GM21825 (cell line): ENCODE data around the gene HRC.

Experiments used
- ATAC-seq: cut with Tn5 transposase; IDR thresholded peaks from one replicate; pipeline ENCODE4 v1.9.1; 2021; ENCODE audit warnings: mild to moderate bottlenecking, moderate library complexity; ENCODE audit not compliant: unreplicated experiment

Gene HRC

DNA sequence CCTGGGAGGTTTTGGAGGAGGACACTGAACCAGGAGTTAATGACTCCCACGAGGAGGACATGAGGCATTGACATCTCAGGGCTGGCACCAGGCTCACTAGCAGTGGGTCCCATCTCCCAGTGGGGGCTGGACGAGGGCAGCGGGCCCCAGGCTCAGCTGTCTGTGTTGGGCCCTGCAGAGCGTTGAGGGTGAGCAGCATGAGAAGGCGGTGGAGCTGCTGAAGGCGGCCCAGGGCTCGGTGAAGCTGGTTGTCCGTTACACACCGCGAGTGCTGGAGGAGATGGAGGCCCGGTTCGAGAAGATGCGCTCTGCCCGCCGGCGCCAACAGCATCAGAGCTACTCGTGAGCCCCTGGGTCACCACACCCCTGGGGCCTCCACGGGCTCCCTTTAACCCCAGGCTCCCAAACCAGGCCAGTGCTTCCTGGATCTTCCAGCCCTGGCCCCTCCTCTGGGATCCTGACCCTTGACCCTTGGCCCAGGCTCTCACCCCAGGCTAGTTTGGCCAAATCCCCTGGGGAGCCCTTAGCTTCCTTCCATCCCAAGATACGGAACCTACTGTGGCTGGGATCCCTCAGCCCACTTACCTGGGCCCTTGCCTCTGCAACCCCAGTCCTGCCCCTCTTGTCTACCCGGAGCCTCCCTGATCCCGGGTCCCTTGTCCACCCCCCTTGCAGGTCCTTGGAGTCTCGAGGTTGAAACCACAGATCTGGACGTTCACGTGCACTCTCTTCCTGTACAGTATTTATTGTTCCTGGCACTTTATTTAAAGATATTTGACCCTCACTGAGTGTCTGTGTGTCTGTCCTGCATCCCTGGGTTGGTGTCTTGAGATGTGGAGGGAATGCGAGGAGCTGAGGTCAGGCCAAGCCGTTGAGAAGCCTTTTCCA, 37.3 kb downstream of the HRC start:
- ATAC-seq, result no peak

DNA sequence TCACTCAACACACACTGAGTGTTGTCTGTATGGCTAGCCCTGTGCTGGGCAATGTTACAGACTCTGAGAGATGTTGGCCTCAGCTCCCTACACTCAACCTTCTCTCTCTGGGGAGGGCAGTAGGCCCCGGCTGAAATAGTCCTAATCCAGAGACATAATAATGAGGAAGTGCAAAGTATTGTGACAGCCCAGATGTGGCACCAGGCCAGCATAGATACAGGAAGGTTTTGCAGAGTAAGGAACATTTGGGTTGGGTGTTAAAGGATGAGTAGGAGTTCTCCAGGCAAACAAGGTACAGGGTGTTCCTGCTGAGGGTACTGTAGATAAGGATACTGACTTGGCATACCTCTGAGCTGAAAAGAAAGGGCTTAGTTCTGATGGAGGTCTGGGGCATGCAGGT, 38.7 kb downstream of the HRC start:
- no peak for ATAC-seq

DNA sequence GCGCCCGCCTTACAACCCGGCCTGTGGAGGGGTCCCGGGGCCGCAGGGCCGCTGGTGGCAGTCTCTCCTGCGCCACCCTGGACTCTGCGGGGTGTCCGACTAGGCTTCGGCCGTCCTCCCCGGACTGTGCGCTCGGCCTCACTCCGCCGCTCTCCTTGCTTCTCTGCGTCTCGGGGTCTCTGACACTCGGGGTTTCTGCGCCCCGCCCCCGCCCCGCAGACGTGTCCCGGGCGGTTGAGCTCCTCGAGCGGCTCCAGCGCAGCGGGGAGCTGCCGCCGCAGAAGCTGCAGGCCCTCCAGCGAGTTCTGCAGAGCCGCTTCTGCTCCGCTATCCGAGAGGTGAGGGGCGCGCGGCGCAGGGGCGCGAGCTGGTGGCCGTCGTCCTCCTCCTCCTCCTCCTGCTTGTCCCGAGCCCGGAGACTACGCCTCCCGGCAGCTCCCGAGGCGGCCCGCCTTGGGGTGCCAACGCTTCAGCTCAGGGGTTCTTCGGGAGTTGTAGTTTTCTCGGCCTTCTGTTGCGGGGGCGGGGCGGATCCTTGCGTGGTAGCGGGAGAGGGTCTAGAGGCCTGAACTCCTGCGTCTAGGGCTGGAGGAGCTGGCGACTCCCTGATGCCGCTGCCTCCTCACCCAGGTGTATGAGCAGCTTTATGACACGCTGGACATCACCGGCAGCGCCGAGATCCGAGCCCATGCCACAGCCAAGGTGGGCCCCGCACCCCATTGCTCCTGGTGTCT, 40.4 kb downstream of the HRC start:
- ATAC-seq, result no peak

DNA sequence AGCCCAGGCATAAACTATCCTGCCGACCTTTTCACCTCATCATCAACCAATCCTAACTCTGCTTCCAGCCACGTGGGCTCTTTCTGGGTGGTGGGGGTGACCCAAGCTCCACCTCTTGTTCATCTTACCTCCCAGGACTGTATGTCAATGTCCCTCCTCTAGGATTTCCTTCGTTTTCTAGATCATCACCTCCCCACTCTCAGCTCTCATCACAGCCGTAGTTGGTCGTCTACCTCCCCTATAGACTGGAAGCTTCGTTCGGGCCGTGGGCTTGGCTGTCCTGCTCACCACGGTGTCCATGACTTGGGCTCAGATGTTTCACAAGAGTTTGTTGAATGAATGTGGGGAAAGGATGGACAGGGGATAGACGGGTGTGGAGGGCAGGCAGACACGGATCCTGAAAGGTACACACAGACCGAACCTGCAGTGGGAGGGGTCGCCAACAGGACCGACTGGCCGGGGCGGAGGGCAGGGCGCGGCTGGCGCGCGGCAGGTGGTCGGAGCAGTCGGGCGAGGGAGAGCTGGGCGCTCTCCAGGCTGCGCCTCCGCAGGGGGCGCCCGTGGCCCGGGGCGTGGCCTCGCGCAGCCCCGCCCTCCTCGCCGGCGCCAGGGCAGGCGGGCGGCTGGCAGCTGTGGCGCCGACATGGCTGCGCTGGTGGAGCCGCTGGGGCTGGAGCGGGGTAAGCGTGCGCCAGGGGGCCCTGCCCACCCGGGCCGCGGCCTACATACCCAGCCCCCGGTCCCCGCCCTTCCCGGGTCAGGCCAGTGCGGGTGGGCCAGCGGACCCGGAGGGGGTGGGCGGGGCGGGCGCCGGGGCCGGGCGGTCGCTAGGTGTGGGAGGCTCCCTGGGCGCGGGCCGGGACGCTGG, 41.2 kb downstream of the HRC start, which contains the start of gene LIN7B:
TSS of gene LIN7B (plus strand) at position 609 of the 868 bp plus-strand sequence. CDS start at position 644, 35 bp downstream.
- ATAC-seq, result peak; percentile 44

DNA sequence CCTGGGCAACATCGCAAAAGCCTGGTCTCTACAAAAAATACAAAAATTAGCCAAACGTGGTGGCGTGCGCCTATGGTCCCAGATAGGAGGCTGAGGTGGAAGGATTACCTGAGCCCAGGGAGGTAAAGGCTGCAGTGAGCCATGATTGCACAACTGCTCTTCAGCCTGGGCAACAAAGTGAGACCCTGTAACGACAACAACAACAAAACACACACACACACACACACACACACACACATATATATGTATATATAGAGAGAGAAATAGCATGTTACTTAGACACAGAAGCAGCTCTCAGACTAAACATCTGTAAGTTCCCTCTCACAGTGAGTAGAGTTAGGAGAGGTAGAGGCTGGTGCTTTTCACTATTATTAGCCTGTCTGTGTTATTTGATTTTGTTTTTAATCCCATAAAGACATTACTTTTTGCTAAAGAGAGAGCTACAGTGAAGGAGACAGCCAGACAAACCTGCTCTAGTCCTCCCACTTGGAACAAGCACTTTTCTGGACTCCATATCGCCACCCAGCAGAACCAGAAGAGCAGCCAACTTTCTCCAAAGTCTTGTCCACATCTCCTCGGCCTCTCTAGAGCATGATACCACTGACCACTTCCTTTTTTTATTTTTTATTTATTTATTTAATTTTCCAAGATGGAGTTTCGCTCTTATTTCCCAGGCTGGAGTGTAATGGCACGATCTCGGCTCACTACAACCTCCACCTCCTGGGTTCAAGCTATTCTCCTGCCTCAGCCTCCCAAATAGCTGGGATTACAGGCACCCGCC, 43.8 kb downstream of the HRC start:
- no peak for ATAC-seq

DNA sequence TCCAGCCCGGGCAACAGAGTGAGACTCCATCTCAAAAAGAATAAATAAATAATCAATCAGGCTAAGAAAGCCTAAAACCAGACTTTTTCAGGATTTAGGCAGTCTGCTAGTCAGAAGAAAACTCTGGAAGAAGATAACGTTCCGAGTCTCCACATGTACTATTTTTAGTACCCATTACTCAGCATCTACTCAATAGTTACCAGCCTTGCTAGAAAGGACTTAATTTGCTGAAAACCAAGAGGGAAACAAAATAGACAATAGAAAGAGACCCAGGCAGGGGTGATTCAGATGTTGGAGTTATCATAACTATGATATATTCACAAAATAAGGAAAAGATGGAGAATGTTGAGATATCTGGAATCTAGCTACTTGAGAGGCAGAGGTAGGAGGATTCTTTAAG, 44.6 kb downstream of the HRC start:
- no peak for ATAC-seq

DNA sequence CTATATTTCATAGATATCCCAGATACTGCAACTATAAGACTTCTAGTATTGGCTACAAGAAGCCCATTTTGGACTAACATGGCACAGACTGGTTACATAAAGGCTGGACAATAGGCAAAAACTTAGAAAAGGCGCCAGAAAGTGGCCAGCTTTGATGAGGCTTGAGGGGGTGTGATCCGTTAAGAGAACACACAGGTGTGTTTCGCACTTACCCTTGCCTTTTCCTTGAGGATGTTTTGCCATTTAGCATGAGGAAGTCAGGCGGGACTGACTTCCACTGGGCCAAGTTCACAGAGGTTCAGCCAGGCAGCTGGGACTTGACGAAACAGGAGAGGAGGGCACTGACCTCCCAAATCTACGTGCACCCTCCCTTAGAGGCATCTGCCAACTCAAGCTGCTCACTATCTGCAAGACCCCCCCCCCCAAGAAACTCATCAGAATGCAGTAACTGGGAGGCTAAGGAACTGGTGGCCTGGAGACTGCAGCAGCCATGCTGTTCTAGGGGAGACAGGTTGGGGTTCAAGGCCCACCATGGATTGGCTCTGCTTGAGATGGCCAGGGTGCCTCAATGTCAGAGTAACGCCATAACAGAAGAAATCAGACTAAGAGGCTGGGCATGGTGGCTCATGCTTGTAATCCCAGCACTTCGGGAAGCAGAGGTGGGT, 45.5 kb downstream of the HRC start:
- no peak for ATAC-seq

DNA sequence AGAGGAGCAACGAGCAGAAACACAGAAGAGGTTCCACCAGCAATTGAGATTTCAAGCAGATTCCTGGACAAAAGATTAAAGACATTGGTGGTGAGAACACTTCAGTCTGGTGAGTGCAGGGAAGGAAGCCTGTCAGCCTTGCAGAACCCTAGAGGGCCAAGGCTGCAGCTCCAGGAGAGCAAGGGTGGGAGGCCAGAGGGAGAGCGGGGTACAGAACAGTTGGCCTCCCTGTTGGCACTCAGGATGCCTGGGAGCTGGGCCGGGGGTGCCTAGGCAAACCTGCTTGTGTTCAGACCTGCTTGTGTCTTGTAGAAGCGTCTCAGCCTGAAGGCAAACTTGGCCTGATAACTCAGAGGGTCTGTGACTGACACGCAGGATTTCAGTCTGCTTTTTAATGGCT, 46.1 kb downstream of the HRC start:
- no peak for ATAC-seq

DNA sequence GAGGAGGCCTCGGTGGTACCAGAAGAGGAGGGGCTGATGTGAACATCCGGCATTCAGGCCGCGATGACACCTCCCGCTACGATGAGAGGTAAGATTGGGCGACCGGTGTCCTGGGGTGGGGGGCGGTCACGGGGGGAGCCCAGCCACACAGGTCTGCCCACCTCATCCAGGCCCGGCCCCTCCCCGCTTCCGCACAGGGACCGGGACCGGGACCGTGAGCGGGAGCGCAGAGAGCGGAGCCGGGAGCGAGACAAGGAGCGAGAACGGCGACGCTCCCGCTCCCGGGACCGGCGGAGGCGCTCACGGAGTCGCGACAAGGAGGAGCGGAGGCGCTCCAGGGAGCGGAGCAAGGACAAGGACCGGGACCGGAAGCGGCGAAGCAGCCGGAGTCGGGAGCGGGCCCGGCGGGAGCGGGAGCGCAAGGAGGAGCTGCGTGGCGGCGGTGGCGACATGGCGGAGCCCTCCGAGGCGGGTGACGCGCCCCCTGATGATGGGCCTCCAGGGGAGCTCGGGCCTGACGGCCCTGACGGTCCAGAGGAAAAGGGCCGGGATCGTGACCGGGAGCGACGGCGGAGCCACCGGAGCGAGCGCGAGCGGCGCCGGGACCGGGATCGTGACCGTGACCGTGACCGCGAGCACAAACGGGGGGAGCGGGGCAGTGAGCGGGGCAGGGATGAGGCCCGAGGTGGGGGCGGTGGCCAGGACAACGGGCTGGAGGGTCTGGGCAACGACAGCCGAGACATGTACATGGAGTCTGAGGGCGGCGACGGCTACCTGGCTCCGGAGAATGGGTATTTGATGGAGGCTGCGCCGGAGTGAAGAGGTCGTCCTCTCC, 47.4 kb downstream of the HRC start:
- ATAC-seq, result no peak

DNA sequence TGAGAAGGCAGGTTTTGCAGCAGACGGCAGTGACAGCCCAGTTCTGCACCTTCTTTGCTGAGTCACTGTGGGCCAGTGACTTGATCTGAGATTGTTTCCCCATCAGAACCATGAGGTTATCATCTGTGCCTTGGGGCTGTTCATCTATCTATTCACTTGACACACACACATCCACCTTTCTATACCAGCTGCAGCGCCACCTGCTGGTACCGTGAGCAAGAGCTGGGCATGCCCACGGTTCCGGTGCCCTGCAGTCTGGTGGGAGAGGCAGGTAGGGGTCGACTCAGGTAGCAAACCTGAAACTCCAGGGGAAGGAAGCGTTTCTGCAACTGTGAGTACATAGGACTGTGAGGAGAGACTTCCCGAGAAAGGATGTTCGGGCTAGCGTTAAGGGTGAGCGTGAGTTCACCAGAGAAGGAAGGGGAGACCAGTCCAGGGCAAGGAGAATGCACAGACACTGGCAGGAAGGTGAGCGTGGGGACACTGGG, 48.5 kb downstream of the HRC start:
- ATAC-seq, result no peak

DNA sequence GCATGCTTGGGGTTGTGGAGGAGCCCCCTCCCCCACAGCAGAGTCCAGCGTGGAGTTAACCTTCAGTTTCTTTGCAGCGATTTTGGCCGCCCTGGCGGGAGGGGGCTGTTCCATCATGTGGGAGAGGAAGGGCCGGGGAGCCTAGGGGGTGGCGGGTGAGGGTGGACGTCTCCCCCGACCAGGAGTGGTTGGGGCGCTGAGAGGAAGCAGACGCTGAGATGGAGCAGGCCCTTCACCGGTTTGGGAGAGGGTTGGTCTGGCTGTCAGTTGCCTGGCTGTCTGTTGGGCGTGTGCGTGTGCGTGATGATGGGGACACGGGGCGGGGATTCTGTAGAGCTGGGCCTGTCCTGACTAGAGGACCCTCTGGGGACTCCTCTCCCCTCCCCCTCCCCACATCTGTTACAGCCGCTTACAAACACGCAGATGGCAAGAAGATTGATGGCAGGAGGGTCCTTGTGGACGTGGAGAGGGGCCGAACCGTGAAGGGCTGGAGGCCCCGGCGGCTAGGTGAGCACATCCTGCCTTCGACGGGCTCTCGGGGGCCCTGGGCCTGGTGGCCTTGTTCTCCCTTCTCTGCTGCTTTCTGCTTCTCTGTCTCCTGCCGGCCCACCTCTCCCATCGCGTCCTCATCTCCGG, 50.8 kb downstream of the HRC start:
- no peak for ATAC-seq

DNA sequence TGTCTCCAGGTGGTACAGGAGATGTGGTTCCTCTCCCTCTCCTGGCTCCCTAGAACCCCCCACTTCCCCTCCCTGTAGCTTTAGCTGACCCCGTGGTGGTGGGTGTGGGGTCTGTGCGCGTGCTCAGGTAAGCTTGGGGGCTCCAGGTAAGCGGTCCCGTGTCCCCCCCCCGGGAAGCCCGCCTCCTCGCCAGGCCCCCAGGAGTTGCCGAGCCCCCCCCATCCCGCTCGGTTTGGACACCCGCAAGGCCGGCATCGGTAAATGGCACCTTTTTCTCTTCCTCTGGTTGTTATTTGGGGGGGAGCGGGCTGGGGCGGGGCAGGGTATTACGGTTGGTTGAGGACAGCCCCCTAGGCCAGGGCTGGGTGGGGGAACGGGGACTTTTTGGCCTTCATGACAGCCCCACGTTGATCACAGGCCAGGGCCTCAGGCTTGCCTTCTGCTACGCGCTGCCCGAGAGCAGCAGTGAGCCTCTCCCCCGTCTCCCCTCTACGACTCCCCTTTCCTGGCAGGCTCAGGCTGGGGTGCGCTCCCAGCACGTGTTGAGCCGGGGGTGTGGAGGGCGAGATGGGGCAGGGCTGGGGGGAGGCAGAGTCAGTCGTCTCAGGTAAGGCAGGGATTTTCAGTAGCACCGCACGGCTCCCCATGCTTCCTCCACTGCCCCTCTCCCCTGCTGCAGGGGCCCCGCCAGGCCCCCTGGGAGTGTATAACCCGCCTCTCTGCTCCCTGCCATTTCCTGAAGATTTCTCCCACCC, 51.7 kb downstream of the HRC start:
- no peak for ATAC-seq

DNA sequence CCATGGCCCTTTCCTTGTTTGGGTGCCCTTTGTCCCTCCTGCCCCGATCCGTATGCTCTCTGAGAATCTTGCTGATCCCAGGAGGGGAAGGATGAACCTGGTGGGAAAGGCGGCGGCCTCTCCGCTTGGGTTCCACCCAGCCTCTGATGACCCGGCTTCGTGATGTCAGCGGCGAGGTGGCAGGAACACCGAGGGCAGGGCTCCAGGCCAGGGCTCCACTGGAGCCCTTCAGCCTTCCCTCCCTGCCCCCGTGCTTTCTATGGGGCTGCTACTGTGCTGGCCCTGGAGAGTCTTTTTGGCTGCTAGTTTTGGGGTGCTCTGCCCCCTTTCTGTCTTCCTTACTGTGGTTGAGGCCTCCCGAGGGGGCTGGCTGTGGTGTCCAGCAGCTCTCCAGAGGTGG, 52.9 kb downstream of the HRC start:
- no peak for ATAC-seq
